HEK293 (cell line): ENCODE results near the gene PCCA.

Experiments used
- CTCF ChIP-seq: fragments of 450-650 bp; formaldehyde crosslinking; IDR thresholded peaks from 2 replicates; pipeline ENCODE4 v1.5.1; 2016; ENCODE audit warnings: missing biosample characterization, missing genetic modification characterization
- SETDB1 ChIP-seq: IDR thresholded peaks from one replicate; pipeline ENCODE4 v1.6.1; 2017; ENCODE audit warnings: mild to moderate bottlenecking, low read length, moderate library complexity, mixed read lengths; ENCODE audit not compliant: insufficient read length

GRCh38 chr13:100100115-100100879, 11.4 kb downstream of the PCCA start:
- TF ChIP-seq SETDB1 (no peak), CTCF (tag by site-specific recombination) (no peak)
